Measurements from ENCODE around the gene EFHC1.
A peak's percentile ranks its signal among the peaks of the same experiment; 100 is the strongest.

The EFHC1 gene

DNA sequence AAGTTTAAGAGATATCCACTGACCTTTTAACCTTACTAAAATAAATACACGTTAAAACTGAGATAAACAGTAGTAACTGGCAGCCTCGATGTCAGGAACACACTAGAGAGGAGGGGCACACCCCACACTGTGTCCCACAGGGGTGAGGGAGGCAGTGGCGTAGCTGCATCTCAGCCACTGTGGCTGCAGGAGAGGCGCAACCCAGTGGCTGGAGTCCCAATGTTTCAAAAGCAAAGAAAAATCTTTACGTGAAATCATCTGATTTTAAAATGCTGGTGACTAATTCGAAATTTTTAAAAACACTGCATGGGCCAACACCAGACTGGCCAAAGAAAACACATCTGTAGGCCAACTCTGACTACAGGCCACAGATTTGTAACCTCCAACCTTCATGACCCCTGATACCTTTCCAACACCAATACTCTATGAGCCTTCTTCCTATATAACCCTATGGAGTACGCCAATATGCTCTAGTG is 102.0 kb downstream of the EFHC1 start:
- no peak for DNase-seq

DNA sequence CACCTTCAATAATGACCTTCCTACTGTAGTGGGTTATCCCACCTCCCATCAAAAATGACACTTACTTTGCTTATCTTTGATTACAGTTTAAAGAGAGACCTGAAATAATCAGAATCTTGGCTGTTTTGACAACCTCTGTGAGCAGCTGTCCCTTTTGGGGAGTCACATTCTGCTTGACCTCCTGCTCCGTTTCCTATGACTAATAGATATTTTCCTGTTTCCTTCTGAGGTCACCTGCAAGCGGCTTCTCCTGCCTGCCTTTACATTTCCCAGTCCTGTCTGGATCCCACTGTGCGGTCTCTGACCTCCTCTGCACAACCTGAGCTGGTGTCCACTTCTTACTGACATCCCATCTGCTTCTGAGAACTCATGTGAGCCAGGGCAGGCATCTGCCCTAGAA is 102.5 kb downstream of the EFHC1 start:
- DNase-seq: no peak

DNA sequence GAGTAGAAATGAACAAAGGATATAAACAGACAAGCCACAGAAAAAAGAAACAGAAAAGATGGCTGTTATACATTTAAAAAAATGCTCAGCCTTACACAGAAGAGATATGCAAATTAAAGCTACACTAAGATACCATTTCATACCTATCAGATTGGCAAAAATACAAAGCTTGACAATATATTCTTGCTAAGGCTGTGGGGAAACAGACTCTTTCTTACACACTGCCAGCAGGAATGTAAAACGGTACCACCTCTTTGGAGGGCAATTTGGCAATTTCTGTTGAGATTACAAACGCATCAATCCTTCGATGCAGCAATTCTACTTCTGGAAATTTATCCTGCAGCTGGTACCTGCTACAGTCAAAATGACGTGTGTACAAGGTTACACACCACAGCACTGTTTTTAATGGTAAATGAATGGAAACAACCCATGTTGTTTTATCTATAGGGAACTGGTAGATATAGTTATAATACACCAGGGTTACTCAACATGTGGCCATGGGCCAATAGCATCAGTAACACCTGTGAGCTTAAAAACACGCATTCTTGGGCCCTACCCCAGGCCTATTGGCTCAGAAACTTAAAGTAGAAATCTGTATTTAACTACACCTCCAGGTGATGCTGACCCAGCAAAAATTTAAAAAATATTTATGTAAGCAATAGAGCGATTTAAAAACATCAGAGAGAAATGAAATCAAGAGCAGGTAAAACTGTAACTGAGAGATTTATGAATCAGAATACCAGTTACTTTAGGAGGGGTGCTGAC is 103.4 kb downstream of the EFHC1 start:
- DNase-seq: no peak

- DNase-seq: no peak
Observed at GRCh38 chr6:52524918-52525317, 104.8 kb downstream of the EFHC1 start.

- no peak for DNase-seq
Observed at GRCh38 chr6:52526634-52527033, 106.5 kb downstream of the EFHC1 start.

GRCh38 chr6:52527436-52527835 is 107.3 kb downstream of the EFHC1 start:
- no peak for DNase-seq

DNA sequence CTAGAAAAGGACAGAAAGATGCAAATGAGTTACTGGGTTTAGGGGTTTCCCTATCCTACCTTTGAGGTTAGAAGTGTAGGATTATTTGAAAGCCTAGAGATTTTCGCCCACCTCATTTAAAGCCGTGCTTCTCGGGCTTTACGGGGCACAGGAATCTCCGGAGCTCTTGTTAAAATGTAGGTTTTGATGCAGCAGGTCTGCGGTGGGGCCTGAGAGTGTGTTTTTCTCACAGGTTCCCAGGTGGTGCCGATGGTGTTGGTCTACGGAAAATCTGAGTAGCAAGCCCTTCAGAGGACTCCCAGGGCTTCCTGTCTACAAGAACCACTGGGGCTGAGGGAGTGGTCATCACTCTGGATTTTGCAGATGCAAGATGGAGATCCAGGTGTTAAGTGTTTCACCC is 109.2 kb downstream of the EFHC1 start:
- peak; percentile 9 for DNase-seq

DNA sequence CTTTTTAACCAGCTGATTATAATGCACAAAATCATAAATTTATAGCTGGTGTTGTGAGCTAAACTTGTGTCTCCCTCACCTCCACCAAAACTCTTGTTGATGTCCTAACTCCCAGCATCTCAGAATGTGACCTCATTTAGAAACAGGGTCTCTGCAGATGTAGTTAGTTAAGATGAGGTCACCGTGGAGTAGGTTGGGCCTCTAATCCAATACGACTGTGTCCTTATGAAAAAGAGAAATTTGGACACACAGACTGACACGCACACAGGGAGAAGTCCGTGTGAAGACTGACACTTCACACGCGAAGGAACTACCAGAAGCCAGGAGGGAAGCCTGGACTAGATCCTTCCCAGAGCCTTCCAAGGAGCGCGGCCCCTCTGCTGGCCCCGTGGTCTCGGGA is 110.2 kb downstream of the EFHC1 start:
- DNase-seq: no peak

GRCh38 chr6:52531396-52531795 is 111.3 kb downstream of the EFHC1 start:
- DNase-seq: no peak

DNA sequence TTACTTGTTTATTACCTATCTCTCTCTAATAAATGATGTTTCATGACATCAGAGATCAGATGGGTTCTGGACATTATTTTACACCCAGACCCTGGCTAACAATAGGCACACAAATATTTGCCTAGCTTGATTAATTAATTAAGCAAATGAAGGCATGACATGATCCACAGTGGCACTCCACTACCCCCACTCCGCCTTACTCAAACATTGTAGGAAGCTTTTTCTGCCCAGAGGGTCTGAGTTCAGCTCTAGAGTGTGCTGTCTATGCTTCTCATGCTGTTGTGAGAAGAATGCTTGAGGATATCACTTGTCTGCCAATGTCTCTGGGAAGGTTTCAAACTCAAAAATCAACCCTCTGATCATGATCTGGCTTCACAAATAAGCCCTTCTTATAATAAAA is 111.7 kb downstream of the EFHC1 start:
- no peak for DNase-seq

GRCh38 chr6:52532457-52532856 is 112.3 kb downstream of the EFHC1 start:
- no peak for DNase-seq

- DNase-seq: no peak
Observed at GRCh38 chr6:52533491-52533890, 113.3 kb downstream of the EFHC1 start.

GRCh38 chr6:52534363-52534762 is 114.2 kb downstream of the EFHC1 start:
- no peak for DNase-seq

- no peak for DNase-seq
Observed at GRCh38 chr6:52534966-52535390, 114.8 kb downstream of the EFHC1 start.

DNA sequence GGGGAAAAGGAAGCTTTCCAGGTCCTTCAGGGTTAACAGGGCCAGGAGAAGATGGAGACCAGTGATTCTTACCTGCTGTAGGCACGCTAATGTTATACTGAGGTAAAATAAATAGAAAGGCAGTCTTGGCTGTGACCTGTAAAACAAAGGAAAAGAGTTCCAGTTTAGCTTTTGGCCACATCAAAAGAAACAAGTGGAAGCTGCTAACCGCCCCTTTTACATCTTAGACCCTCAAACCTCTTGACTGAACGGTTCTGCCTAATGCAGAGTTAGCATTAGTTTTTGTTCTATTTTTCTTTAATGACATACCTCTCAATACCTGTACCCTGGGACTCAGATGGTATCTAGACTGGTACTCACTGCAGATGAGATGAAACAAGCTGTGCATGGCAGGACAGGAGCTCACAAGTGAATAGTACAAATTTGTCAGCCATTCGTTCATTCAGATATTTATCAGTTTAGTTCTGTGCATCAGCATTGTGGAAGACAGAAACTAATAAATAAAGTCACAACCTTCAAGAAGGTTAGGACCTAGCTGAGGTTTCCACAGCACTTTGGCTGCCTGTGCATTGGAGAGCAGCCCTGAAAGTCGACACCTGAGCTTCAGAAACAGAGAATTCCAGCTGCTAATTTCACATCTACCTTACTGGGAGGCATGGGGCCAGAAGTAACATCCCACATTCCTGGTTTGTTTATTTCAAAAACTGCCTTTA is 115.7 kb downstream of the EFHC1 start:
- no peak for DNase-seq

GRCh38 chr6:52536424-52536916 is 116.3 kb downstream of the EFHC1 start:
- DNase-seq: no peak

GRCh38 chr6:52537001-52537753 is 117.0 kb downstream of the EFHC1 start:
- no peak for DNase-seq

DNA sequence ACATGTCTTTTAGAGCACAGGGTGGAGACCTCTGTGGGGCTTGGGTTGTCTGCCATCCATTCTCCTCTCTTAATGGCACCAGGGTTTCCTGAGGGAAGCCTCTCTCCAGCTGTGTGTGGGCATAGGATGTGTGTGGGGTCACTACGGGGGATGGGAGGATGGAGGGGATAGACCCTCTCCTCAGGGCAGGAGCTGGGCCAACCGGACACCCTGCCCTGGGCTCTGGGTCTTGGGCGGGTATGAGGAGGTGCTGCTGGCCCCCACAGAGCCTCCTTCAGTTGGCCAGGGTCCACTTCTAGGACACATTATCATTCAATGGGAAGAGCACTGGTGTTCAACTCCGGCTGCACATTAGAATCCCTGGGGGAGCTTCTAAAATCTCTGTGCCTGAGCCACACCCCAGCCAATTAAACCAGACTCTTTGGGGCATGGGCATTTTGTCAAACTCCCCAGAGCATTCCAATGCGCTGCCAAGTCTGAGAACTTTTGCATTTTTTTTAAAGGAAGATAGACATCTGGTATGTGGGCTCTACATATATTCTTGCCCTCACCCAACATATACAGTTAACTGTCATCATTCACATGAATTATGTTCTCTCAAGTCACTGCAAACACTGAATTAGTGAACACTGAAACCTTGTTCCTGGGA is 118.2 kb downstream of the EFHC1 start:
- no peak for DNase-seq

DNA sequence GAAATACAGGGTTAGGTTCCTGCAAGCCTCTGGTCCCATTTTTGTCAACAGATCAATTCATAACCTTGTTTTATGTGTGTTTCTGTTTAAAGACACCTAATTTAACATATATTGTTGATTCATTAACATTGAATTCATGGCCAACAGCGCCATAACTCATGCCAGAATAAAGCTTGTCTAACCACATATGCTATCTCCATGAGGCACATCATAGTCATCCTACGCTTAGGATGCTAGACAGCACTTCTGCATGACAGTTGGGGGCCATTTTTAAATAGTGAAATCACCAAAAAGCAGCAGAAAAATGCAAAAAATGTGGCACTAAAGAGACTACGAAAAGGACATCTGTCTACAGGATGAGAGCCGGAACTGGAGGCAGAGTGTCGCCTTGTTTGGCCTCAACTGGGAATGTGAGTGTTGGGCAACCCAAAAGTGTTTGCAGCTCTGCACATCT is 118.8 kb downstream of the EFHC1 start:
- no peak for DNase-seq

GRCh38 chr6:52539607-52540006 is 119.5 kb downstream of the EFHC1 start:
- DNase-seq: no peak

DNA sequence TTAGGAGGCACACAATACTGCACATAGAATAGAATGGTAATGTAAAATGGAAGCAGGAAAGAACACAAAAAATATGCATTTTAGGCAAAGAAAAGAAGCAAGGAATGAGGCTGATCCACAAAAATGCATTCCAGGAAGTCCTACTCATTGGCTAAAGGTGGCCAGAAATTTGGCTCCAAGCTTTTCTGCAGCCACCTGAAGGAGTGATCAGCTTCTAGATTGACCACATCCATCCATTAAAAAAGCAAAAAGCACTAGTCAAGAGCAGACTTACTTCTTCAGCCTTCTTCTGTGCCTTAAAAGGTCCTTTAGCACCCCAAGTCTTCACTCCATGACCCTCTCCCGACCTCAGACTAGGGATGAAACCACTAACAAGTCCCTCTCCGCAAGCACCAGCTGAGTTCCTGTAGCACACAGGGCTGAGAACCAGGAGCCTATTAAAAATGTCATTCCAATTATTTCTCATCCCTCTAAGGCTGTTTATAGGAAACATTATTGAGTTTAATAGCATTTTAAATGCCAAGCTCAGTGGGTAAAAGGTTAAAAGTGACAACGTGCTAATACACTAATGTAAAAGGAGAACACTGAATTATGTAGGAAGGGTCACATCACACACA is 120.3 kb downstream of the EFHC1 start:
- no peak for DNase-seq

GRCh38 chr6:52541135-52541534 is 121.0 kb downstream of the EFHC1 start:
- no peak for DNase-seq
